Dedifferentiated amniotic fluid mesenchymal stem cell (primary cell): ENCODE data around the gene SP9.
"Not testable (repeated sequence)": the region's sequence is repeated elsewhere in the genome, so short reads cannot be mapped to it uniquely, and the experiment has no call there.

Source experiments
- DNase-seq: peaks from one replicate; pipeline ENCODE4 v3.0.0-alpha.2; 2016; ENCODE audit errors: extremely low spot score

The SP9 gene

DNA sequence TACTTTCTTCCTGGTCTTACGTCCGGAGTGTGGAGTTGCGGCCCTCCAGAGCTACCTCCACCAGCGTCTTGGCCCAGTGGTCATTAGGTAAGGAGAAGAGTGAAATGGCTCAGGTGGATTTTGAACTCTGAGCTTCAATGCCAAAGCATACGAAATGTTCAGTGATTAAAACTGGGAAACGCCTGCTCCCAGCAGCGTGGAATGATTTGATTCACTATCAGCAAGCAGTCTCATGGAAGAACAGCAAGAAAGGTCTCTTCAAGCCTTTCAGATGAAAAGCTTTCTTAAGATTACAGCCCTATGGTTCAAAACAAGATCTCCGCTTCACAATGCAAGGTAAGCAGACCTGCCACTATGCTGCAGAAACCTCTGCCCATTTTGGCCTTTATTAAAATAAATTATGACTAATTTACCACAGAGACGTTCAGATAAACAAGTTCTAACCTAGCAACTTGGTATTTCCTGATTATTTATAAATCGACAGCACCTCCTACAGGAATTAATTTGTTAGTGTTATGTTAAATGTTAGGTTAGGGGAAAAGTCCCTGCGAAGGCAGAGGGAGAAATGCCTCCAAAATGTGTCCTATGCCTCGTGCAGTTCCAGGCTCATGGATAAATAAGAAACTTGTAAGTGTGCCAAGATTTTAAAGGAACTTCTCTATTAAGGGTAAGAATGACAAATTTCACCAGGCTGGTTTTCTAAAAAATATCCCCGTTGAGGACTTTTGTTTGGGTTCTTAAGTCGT lies 10.1 kb downstream of the SP9 start:
- no peak for DNase-seq

DNA sequence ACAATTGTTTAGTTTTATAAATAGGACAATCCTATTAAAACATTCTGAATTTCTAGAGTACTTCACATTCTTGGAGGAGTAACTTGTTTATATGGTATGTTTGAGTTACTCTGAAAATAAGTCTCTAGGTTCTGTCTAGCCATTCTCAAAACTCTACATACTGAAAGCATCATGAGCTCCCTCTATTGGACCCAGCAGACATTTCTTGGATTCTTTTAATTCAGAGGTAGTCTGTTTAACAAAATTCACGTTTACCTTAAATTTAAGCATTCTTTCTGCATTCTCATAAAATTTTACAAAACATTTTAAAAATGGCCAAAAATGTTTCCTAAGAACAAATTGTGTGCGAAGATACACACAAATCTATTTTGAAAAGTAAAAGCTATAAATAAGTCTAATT lies 15.3 kb downstream of the SP9 start:
- no peak for DNase-seq

DNA sequence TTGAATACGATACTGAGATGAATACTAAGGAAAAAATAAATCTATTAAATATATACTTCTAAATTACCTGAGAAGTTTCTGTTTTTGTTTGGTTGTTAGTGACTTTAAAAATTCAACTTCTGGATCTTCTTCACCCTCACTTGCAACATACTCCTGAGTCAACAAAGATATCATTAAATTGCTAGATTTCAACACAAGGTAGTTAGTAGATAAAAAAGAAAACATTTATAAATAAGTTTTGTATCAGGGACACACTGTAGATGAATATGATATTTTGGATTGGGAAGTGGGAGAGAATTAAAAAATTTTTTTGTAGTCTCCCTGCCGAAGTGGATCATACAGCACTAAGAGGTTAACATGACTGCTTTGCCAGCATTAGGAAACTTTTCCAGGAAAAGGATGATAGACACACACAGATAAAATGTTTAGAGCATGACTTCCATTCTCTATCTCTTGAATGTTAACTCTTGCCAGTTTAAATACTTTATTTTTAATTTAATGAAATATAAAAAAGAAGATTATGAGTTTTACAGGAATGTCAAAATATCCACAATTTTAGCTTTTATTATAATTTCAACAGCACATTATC lies 15.9 kb downstream of the SP9 start:
- no peak for DNase-seq

DNA sequence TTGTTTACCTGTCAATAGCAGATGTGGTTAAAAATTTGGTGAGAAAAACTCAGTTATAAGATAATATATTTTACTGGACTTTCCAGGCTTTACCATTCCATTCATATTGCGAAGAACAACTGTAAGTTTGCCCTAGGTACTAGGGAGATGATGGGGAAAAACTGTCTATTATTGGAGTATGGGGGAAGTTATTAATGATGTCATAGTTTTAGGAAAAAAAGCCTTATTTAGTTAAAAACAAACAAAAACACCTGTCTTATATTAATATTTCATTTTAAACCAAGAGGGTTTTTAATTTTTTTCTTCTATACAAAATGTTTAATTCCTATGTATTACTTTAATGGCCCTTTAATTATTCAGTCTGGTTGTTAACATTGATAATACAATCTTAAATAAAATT lies 18.2 kb downstream of the SP9 start:
- no peak for DNase-seq

DNA sequence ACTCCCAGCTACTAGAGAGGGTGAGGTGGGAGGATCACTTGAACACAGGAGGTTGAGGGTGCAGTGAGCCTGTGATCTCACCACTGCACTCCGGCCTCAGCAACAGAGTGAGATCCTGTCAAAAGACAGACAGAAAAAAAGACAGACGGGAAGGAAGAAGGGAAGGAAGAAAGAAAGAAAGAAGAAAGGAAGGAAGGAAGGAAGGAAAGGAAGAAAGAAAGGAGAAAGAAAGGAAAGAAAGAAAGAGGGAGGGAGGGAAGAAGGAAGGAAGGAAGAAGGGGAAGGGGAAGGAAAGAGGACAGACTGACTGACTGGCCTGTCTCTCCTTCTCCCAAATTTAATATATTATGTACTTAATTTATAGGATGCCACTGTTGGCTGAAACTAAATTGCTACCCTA lies 21.6 kb downstream of the SP9 start:
- no peak for DNase-seq

DNA sequence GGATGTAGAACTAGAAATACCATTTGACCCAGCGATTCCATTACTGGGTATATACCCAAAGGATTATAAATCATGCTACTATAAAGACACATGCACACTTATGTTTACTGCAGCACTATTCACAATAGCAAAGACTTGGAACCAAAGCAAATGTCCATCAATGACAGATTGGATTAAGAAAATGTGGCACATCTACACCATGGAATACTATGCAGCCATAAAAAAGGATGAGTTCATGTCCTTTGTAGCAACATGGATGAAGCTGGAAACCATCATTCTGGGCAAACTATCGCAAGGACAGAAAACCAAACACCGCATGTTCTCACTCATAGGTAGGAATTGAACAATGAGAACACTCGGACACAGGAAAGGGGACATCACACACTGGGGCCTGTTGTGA lies 24.9 kb downstream of the SP9 start:
- not testable (repeated sequence) for DNase-seq

DNA sequence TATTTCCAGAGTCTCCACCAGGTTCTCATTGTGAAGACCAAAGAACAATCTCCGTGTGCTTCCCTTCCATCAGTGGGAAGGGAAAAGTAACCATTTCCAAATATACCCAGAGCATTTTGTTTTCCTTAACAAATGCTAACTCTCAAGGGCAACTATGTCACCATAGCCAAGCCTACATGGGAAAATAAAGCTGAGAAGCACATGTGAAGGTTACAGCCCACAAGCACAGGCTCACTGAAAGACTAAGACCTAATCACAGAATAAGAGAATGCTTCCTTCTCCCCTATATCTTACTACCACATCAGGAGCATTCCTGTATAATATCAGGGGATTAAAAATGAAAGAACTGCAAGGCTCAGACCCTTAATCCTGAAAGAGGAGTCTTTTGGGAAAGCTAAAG lies 28.2 kb downstream of the SP9 start:
- DNase-seq, result no peak

DNA sequence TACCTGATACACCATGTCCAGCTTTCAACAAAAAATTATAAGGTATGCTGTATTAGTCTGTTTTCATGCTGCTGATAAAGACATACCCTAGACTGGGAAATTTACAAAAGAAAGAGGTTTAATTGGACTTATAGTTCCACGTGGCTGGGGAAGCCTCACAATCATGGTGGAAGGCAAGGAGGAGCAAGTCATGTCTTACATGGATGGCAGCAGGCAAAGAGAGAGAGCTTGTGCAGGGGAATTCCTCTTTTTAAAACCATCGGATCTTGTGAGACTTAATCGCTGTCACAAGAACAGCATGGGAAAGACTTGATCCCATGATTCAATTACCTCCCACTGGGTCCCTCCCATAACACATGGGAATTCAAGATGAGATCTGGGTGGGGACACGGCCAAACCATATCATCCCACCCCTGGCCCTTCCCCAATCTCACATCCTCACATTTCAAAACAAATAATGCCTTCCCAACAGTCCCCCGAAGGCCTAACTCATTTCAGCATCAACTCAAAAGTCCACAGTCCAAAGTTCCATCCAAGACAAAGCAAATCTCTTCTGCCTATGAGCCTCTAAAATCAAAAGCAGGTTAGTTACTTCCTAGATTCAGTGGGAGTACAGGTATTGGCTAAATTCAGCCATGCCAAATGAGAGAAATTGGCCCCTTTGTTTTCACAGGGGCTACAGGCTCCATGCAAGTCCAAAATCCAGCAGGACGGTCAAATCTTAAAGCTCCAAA lies 28.9 kb downstream of the SP9 start:
- DNase-seq, result not testable (repeated sequence)

DNA sequence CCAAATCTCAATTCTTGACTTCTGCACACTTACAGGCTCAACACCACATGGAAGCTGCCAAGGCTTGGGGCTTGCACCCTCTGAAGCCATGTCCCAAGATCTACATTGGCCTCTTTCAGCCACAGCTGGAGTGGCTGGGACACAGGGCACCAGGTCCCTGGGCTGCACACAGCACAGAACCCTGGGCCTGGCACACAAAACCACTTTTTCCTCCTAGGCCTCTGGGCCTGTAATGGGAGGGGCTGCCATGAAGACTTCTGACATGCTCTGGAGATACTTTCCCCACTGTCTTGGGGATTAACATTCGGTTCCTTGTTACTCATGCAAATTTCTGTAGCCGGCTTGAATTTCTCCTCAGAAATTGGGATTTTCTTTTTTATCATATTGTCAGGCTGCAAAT lies 29.9 kb downstream of the SP9 start:
- no peak for DNase-seq

DNA sequence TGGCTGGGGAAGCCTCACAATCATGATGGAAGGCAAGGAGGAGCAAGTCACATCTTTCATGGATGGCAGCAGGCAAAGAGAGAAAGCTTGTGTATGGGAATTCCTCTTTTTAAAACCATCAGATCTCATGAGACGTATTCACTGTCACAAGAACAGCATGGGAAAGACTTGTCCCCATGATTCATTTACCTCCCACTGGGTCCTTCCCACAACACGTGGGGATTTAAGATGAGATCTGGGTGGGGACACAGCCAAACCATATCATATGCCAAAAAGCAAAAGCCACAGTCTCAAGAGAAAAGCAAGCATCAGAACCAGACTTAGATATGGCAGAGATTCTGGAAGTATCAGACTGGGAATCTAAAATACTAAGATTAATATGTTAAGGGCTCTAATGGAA lies 30.8 kb downstream of the SP9 start:
- no peak for DNase-seq

DNA sequence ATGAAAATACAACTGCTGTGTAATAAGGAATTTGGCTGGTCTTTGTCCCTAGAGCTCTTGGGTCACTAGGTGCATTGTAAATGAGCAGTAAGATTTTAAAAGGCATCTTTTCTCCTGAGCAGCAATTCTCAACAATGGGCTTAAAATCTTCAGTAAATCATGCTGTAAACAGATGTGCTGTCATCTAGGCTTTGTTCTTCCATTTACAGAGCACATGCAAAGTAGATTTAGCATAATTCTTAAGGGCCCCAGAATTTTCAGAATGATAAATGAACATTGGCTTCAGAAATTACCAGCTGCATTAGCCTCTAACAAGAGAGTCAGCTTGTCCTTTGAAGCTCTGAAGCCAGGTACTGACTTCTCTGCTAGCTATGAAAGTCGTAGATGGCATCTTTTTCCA lies 33.9 kb downstream of the SP9 start:
- DNase-seq, result no peak

DNA sequence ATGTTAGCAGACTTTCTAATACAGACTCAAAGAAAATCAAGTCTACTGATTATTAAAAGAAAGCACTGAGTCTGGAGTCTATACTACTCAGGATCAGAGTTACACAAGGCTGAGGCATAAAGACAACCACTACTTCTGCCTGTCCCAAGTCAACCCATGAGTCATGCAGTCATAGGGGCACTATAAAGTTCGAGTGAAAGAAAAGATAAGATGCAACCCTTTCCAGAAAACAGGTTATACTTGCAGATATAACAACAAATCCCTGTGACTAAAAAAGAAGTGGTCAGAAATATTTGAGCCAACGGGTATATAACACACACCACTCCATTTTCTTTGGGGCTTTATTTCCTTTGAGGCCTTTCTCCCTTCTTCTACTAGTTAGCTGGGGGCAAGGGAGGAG lies 42.2 kb downstream of the SP9 start:
- no peak for DNase-seq

DNA sequence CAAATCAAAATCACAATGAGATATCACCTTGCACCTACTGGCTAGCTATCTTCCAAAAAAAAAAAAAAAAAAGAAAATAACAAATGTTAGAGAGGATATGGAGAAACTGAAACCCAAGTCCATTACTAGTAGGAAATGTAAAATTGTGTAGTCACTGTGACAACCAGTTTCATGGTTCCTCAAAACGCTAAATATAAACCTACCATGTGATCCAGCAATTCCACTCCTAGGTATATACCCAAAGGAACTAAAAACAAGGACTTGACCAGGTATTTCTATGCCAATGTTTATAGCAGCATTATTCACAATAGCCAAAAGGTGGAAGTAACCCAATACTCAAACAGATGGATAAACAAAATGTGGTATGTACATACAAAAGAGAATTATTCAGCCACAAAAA lies 49.0 kb downstream of the SP9 start:
- no peak for DNase-seq

DNA sequence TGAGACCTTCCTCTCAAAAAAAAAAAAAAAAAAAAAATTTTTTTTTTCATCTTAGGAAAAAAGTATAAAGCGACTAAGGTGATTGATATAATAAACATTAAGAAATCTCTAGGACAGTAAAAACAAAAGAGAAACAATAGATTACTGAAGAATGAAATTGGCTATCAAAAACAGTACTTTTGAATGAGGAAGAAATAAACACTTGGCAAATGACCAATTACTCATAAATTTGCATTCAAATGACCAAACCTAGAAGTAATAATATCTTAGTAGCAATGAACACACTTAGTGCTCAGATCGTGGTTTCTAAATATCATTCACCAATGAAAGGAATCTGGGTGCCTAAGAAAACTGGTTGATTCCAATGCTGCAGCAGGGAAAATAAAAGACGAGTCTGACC lies 50.4 kb downstream of the SP9 start:
- no peak for DNase-seq
